CD14-positive monocyte (primary cell): ENCODE results near the gene B4GALNT3. TPM values are rescaled to one million over a fixed set of nuclear protein-coding genes. Genes with fewer than 3 reads are reported as not detected.

Source experiments
- DNase-seq, 3 donors: peaks; one replicate each; pipeline ENCODE4 v3.0.0-alpha.2; 2011 to 2022
- H2AFZ ChIP-seq: 2 replicates; pipeline ENCODE4 v1.6.0; 2012; ENCODE audit warnings: mild to moderate bottlenecking, low read depth, low read length, inconsistent platforms; ENCODE audit not compliant: insufficient read depth, poor library complexity, severe bottlenecking
- H3K27ac ChIP-seq, 2 donors: 1 replicate in 1 of 2; 2 replicates in 1 of 2; pipeline ENCODE4 v1.5.1; 2012 to 2013; ENCODE audit warnings: low read length in 2 of 2, control low read depth in 1 of 2, inconsistent platforms in 1 of 2, low read depth in 1 of 2, mild to moderate bottlenecking in 1 of 2
- H3K27me3 ChIP-seq, 2 donors: one replicate each; pipeline versions ENCODE4 v1.6.0 to v1.6.1; 2011 to 2013; ENCODE audit warnings: low read length in 2 of 2; ENCODE audit not compliant: control insufficient read depth in 2 of 2, insufficient read depth in 2 of 2
- H3K36me3 ChIP-seq, 2 donors: replicated peaks in 1 of 2; 1 replicate in 1 of 2; 2 replicates in 1 of 2; pipeline versions ENCODE4 v1.5.1 to v1.6.1; 2012 to 2013; ENCODE audit warnings: low read length in 2 of 2, control low read depth in 1 of 2, inconsistent platforms in 1 of 2, mild to moderate bottlenecking in 1 of 2; ENCODE audit not compliant: insufficient read depth in 2 of 2, control insufficient read depth in 1 of 2
- H3K4me1 ChIP-seq, 2 donors: 1 replicate in 1 of 2; 2 replicates in 1 of 2; pipeline versions ENCODE4 v1.5.1 to v1.6.1; 2012 to 2013; ENCODE audit warnings: low read length in 2 of 2, control low read depth in 1 of 2, inconsistent platforms in 1 of 2, mild to moderate bottlenecking in 1 of 2, moderate library complexity in 1 of 2; ENCODE audit not compliant: insufficient read depth in 2 of 2, control insufficient read depth in 1 of 2
- H3K4me2 ChIP-seq: replicated peaks from 2 replicates; pipeline ENCODE3; 2012; ENCODE audit warnings: low read length, moderate library complexity, mild to moderate bottlenecking; ENCODE audit not compliant: poor library complexity, severe bottlenecking; ENCODE audit errors: extremely low read depth
- H3K4me3 ChIP-seq, 3 experiments: fragments of 200-600 bp in 1 of 3; sonication (generic) in 1 of 3; replicated peaks in 1 of 3; 1 replicate in 2 of 3; 2 replicates in 1 of 3; pipeline ENCODE4 v1.5.1; 2011 to 2013; ENCODE audit warnings: low read length in 3 of 3, mild to moderate bottlenecking in 3 of 3, control low read depth in 2 of 3, low read depth in 2 of 3, inconsistent platforms in 1 of 3, moderate library complexity in 1 of 3
- H3K79me2 ChIP-seq: 2 replicates; pipeline ENCODE4 v1.6.0; 2012; ENCODE audit warnings: mild to moderate bottlenecking, control low read depth, inconsistent platforms, low read length, moderate library complexity; ENCODE audit not compliant: insufficient read depth
- H3K9ac ChIP-seq: 2 replicates; pipeline ENCODE4 v1.6.0; 2017; ENCODE audit warnings: low read length, mild to moderate bottlenecking; ENCODE audit not compliant: insufficient read depth, poor library complexity, severe bottlenecking
- H3K9me3 ChIP-seq, 2 donors: replicated peaks in 1 of 2; 1 replicate in 1 of 2; 2 replicates in 1 of 2; pipeline versions ENCODE4 v1.5.1 to v1.6.1; 2012 to 2013; ENCODE audit warnings: low read length in 2 of 2, control low read depth in 1 of 2; ENCODE audit not compliant: control insufficient read depth in 1 of 2, insufficient read depth in 1 of 2
- H4K20me1 ChIP-seq: 2 replicates; pipeline ENCODE4 v1.6.0; 2012; ENCODE audit warnings: mild to moderate bottlenecking, low read length, control low read depth, moderate library complexity; ENCODE audit not compliant: insufficient read depth
- H3K27ac Mint-ChIP-seq, 7 donors: one replicate each; pipeline ENCODE4 v1.8.0; 2020; ENCODE audit warnings: mild to moderate bottlenecking in 7 of 7, mixed read lengths in 7 of 7, moderate library complexity in 6 of 7, inconsistent platforms in 2 of 7
- H3K27me3 Mint-ChIP-seq, 3 donors: one replicate each; pipeline ENCODE4 v1.8.0; 2021 to 2022; ENCODE audit warnings: low read depth in 3 of 3, mild to moderate bottlenecking in 3 of 3, mixed read lengths in 3 of 3, moderate library complexity in 3 of 3, inconsistent platforms in 1 of 3
- H3K36me3 Mint-ChIP-seq, 2 donors: one replicate each; pipeline ENCODE4 v1.8.0; 2020; ENCODE audit warnings: mixed read lengths in 2 of 2, inconsistent platforms in 1 of 2, mild to moderate bottlenecking in 1 of 2
- H3K4me1 Mint-ChIP-seq: one replicate; pipeline ENCODE4 v1.8.0; 2020; ENCODE audit warnings: mild to moderate bottlenecking, mixed read lengths
- H3K4me3 Mint-ChIP-seq, 2 donors: one replicate each; pipeline ENCODE4 v1.8.0; 2020; ENCODE audit warnings: mild to moderate bottlenecking in 2 of 2, mixed read lengths in 2 of 2, moderate library complexity in 1 of 2
- H3K9me3 Mint-ChIP-seq, 7 donors: one replicate each; pipeline ENCODE4 v1.8.0; 2020 to 2022; ENCODE audit warnings: mixed read lengths in 7 of 7, mild to moderate bottlenecking in 6 of 7, moderate library complexity in 6 of 7, inconsistent platforms in 2 of 7
- WGBS: methylation state at CpG from one replicate; pipeline ENCODE4 v1.1.5; 2013; ENCODE audit warnings: missing lambda C conversion rate; ENCODE audit not compliant: insufficient coverage; 5-methylcytosine and 5-hydroxymethylcytosine counted together
- intact Hi-C, 2 donors: fragments of 100-400 bp; cut with micrococcal nuclease; formaldehyde crosslinking; loops; one replicate each; pipeline versions ENCODE4 v1.15.0 to v1.15.1; 2023
- polyA plus RNA-seq, 3 donors: library from polyadenylated mRNA; depleted of rRNA in 1 of 3; unstranded in 2 of 3; stranded (reverse) in 1 of 3; fragments of 300-500 nt in 2 of 3; fragments of >200 nt in 1 of 3; fragmentation: Illumina TruSeq in 2 of 3; gene quantifications; 1 replicate in 2 of 3; 2 replicates in 1 of 3; pipeline ENCODE4 v1.2.3, GENCODE V29; 2012 to 2021
- TF ChIP-seq, protein P1 (sequence below): fragments of 200-600 bp; IDR thresholded peaks from one replicate; pipeline ENCODE4 v1.8.0; 2022; ENCODE audit warnings: antibody characterized with exemption, mild to moderate bottlenecking

Gene B4GALNT3
- polyA plus RNA-seq, 3 donors: 0.09 to 0.10 TPM; not detected in 1

DNA sequence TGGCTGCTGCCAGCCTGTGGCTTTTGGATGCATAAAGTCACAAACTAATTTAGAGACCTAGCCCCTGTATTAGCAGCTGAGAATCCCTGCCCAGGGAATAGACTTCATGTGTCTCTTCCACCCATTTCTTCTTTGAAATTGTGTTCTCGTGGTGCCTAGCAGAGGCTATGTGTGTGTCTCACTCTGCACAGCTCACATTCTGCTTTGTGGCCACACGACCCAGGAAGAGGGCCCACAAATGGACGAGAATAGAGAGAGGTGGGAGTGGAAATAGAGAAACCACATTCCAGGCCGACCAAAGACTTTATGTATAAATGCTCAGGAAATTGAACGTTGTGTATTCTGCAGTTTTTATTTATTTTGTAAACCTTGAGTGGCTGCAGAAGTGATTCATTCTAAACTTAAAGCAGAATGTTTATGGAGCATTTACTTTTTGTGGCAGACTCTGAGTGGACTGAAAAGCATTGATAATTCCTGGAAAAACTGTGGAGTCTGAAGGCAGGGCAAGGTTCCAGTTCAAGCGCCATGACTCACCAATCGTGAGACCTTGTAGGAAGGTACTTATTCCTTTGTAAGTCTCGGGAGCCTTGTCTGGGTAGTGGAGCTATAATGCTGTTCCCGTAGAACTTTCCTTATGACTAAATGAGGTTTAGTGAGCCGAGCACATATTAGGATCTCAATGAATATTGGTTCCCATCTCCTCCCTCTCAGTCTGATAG lies 9.1 kb downstream of the B4GALNT3 start:
- Histone ChIP-seq H3K36me3 (no peaks in the 10 kb centered on the region), H3K79me2 (no peaks in the 10 kb centered on the region), H3K27ac (no peak overlapping the region), H3K27me3 (peaks cover 2 to 4% of the 10 kb centered on the region in 2 donors), H3K4me1 (no peaks in the 10 kb centered on the region), H4K20me1 (no peaks in the 10 kb centered on the region), H3K9ac (no peak overlapping the region), H3K4me2 (no peak overlapping the region), H2AFZ (no peak overlapping the region), H3K9me3 (no peaks in the 10 kb centered on the region), H3K4me3 (no peak overlapping the region)
- WGBS: 78% methylated on average over 7 of the region's 10 CpGs
- no peak overlapping the region for H3K27ac Mint-ChIP-seq
- H3K4me3 Mint-ChIP-seq: no peak overlapping the region
- no peaks in the 10 kb centered on the region for H3K4me1 Mint-ChIP-seq
- peaks cover 17 to 40% (median 33%) of the 10 kb centered on the region in 3 donors for H3K27me3 Mint-ChIP-seq
- H3K36me3 Mint-ChIP-seq: no peaks in the 10 kb centered on the region
- no peaks in the 10 kb centered on the region for H3K9me3 Mint-ChIP-seq
- no peak for DNase-seq
- TF ChIP-seq, protein P1, sequence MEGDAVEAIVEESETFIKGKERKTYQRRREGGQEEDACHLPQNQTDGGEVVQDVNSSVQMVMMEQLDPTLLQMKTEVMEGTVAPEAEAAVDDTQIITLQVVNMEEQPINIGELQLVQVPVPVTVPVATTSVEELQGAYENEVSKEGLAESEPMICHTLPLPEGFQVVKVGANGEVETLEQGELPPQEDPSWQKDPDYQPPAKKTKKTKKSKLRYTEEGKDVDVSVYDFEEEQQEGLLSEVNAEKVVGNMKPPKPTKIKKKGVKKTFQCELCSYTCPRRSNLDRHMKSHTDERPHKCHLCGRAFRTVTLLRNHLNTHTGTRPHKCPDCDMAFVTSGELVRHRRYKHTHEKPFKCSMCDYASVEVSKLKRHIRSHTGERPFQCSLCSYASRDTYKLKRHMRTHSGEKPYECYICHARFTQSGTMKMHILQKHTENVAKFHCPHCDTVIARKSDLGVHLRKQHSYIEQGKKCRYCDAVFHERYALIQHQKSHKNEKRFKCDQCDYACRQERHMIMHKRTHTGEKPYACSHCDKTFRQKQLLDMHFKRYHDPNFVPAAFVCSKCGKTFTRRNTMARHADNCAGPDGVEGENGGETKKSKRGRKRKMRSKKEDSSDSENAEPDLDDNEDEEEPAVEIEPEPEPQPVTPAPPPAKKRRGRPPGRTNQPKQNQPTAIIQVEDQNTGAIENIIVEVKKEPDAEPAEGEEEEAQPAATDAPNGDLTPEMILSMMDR: no peak
- intact Hi-C loops: no loop called here

DNA sequence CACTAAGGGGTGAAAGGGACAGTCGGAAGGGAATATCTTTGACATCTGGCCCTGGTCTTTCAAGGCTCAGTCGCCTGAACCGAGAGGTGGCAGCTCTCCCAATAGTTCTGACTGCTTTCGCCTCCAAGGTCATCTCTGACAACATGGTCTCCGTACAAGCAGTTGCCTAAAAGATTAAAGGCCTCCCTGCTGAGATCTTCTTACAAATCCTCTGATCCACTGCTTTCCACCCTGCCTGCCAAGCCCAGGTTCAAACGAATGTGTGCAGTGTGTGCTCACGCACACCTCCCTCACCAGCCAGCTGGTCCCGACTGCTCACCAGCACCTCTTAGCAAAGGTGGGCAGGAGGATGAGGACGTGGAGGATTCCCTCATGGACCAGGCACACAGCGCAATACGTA lies 10.4 kb downstream of the B4GALNT3 start:
- Histone ChIP-seq H4K20me1 (no peaks in the 10 kb centered on the region), H3K27me3 (peaks cover 2 to 5% of the 10 kb centered on the region in 2 donors), H3K4me1 (no peaks in the 10 kb centered on the region), H3K36me3 (no peaks in the 10 kb centered on the region), H3K27ac (no peak overlapping the region), H3K9me3 (no peaks in the 10 kb centered on the region), H3K4me2 (no peak overlapping the region), H3K4me3 (no peak overlapping the region), H3K79me2 (no peaks in the 10 kb centered on the region), H3K9ac (no peak overlapping the region), H2AFZ (no peak overlapping the region)
- Mint-ChIP-seq H3K9me3 (no peaks in the 10 kb centered on the region), H3K27me3 (peaks cover 18 to 37% (median 35%) of the 10 kb centered on the region in 3 donors), H3K4me1 (no peaks in the 10 kb centered on the region), H3K4me3 (peak overlapping the region in 1 of 2 donors; percentile 0), H3K27ac (no peak overlapping the region), H3K36me3 (no peaks in the 10 kb centered on the region)
- TF ChIP-seq, protein P1: no peak
- intact Hi-C loops: no loop called here
- WGBS: 75% methylated on average over 7 of the region's 11 CpGs
- DNase-seq: no peak
